Stimulated activated CD4-positive, alpha-beta T cell treated with anti-CD3 and anti-CD28 coated beads, Interleukin-1b, Interleukin-23, amount 100 ng/mL, for 24 hours (primary cell): Measurements from ENCODE around the gene RDH14.

Experiments
- DNase-seq, 4 experiments: peaks; one replicate each; pipeline ENCODE4 v3.0.0-alpha.2; 2020; ENCODE audit warnings: low read depth in 4 of 4, low spot score in 1 of 4

RDH14 gene, protein sequence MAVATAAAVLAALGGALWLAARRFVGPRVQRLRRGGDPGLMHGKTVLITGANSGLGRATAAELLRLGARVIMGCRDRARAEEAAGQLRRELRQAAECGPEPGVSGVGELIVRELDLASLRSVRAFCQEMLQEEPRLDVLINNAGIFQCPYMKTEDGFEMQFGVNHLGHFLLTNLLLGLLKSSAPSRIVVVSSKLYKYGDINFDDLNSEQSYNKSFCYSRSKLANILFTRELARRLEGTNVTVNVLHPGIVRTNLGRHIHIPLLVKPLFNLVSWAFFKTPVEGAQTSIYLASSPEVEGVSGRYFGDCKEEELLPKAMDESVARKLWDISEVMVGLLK

GRCh38 chr2:18560031-18560796 is at the start of gene RDH14:
Gene RDH14, minus strand, starts transcription at chr2:18560653. Its CDS starts 81 bp downstream, at chr2:18560572.
- peak; percentile 75 to 89 (median 82) for DNase-seq

DNA sequence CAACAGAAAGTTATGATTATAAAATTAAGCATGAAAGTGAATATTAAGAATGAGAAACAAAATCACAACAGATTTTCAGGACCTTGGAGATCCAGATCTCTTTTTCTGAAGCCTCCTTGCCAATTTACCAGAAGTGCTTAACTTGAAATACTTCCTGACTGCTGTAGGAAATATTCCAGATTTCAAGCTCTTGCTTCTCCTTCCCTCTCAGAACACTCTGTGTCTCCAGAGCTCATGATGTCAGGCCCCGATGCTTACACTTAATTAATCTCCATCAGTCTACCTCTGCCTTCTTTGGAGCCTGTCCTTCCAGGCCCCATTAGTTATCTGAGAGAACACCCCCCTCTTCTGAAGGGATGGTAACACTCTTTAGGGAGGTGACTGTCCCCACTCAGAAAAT is 49.6 kb upstream of the RDH14 start:
- DNase-seq: no peak

- DNase-seq: no peak
Measured at GRCh38 chr2:18605115-18605514, 44.7 kb upstream of the RDH14 start.

- no peak for DNase-seq
Measured at GRCh38 chr2:18604531-18604885, 44.1 kb upstream of the RDH14 start.

GRCh38 chr2:18603854-18604530 is 43.5 kb upstream of the RDH14 start:
- DNase-seq: no peak

- no peak for DNase-seq
Measured at GRCh38 chr2:18602298-18602697, 41.8 kb upstream of the RDH14 start.

- no peak for DNase-seq
Measured at GRCh38 chr2:18600255-18600613, 39.8 kb upstream of the RDH14 start.

GRCh38 chr2:18599509-18600254 is 39.2 kb upstream of the RDH14 start:
- DNase-seq: no peak

DNA sequence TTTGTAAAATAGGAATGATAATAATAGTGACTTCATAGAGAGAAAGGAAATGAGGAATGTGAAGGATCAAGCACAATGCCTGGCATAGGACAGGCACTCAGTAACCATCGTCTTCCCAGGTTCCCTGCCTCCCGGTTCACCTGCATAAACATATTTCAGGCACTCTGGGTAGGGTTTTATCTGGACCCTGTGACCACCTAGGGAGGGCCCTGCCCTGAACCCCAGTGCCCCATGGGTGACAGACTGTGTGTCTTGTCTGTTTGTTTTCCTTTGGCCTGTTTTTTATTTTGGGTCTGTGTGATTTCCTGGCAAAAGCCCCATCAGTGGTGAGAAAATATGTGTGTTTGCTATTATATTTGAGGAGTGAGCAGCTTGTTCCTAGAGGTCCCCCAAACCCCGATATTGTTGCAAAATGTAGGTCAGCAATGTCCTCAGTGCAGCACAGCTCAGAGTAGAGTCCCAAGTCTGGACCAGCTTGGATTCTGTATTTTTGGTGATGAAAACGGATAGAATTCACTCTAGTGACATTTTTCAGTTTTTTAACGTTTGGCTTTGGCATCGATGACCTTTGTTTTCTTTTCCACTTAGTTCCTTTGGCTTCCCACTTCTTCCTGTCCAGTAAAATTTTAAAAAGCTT is 38.5 kb upstream of the RDH14 start:
- no peak for DNase-seq

DNA sequence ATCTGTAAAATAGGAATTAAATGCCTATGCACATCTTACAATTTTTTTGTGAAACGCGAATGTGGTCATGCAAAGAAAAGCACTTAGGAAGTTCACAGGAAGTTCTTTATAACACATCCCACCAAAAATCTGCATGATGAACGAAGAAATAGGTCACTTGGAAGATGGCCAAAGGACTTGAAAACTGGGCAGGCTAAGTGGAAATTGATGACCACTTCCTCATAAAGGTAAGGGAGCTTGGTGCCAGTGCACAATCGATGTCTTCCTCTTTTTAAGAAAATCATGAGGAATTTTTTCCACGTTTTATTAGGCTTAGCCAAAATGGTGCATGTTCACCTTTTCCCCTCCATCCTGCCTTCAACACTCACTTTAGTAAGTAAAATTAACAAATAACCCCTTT is 37.2 kb upstream of the RDH14 start:
- DNase-seq: no peak

DNA sequence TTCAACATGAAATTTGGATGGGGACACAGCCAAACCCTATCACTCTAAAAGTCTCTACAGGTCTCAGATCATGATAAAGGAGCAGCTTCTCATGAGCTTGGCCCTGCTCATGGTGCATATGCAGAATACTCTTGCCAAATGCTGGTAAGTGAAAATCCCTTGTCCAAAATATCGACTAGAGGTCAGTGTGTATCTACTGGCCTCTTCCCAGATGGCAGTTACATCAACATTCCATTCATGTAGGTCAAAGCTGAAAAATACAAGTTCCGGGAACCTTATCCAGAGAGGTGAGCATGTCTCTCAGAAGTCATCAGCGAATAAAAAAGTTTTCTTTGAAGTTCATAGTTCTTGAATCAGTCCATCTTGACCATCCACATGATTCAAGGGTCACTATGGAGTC is 36.5 kb upstream of the RDH14 start:
- no peak for DNase-seq

DNA sequence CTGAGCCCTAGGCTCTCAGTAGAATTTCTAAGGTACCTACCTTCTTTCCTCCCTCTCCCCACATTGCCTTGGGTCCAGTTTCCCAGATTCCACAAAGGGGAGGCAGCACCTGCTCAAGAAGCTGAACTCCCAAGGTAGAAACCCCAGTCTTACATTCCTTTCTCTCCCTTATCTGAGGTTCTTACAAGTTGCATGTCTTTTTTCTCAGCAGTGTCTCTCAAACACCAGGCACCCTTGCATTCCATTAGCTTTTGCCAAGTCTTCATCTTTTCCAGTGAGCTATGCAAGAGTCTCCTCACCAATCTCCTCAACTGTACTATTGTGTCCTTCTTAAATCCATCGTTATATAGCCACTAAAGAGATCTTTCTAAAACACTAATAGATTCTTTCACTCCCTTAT is 33.0 kb upstream of the RDH14 start:
- DNase-seq: no peak

DNA sequence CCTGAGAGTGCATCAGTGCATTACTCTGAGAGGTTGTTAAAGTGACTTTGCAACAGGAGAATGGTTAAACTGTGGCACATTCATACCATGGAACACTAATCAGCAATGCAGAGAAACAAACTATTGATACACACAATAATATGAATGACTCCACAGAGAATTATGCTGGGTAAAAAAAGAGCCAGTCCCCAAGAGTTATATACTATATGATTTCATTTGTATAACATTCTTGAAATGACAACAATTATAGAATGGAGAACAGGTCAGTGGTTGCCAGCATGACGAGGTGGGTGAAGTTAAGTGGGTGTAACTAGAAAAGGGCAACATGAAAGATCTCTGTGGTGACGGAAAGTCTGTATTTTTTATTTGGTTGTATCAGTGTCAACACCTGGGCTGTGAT is 31.9 kb upstream of the RDH14 start:
- DNase-seq: no peak

- DNase-seq: no peak
Measured at GRCh38 chr2:18589354-18589753, 28.9 kb upstream of the RDH14 start, which contains the start of gene NT5C1B. Gene NT5C1B, minus strand, starts transcription at chr2:18589569. Its CDS starts 101 bp downstream, at chr2:18589468.

DNA sequence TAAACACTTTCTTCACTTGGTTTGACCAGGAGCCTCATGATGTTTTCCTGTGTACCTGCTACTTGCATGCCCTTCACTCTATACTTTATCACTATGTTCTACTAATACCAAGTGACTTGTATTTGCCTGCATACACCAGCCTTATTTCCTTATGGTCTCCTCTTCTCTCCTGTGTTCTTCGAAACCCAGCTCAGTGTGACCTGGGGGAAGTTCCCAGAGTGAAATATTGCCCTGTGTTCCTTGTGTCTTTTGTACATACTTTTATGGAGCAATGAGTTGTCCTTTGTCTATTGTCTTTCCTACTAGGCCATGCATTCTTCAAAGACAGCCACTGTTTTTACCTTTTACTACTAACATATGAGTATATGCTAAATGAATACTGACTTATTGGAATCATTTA is 28.3 kb upstream of the RDH14 start:
- no peak for DNase-seq

- DNase-seq: no peak
Measured at GRCh38 chr2:18588049-18588448, 27.6 kb upstream of the RDH14 start.

DNA sequence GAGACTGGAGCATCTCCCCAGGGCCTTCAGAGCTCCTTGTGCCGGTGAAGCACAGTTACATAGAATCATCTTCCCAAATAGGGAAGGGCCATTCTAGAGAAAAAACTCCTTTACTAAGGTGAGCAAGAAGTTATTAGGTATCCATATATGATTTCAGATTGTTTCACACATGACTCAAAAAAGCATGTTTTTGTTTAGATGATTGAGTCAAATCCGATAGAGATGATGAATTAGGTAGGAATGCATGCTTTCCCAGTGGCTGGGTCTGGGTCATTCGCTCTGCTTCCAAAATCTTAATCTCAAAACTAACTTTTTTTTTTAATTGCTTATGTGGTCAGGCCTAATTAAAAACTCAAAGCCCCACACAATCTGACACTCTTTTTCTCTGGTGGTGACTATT is 25.1 kb upstream of the RDH14 start:
- no peak for DNase-seq

DNA sequence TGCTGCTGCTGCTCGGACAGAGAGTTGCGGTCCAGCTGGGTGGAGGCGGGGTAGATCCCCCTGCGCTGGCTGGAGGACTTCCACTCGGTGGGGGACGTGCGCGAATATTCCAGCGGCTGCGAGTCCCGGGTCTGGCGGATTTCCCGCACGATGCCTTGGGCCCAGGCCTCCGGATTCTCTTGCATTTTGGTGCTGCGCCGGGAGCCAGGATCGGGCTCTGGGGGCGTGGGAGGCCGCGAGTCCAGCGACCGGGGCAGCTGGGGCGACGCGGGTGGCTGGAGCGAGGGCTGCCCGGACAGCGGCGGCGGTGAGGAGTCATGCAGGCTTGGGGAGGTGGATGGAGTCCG is 24.1 kb upstream of the RDH14 start:
- DNase-seq: no peak

- DNase-seq: no peak
Measured at GRCh38 chr2:18583905-18584607, 23.6 kb upstream of the RDH14 start.

- DNase-seq: no peak
Measured at GRCh38 chr2:18580606-18581005, 20.2 kb upstream of the RDH14 start.
